Measurements from ENCODE around the gene ECM2.

The ECM2 gene

DNA sequence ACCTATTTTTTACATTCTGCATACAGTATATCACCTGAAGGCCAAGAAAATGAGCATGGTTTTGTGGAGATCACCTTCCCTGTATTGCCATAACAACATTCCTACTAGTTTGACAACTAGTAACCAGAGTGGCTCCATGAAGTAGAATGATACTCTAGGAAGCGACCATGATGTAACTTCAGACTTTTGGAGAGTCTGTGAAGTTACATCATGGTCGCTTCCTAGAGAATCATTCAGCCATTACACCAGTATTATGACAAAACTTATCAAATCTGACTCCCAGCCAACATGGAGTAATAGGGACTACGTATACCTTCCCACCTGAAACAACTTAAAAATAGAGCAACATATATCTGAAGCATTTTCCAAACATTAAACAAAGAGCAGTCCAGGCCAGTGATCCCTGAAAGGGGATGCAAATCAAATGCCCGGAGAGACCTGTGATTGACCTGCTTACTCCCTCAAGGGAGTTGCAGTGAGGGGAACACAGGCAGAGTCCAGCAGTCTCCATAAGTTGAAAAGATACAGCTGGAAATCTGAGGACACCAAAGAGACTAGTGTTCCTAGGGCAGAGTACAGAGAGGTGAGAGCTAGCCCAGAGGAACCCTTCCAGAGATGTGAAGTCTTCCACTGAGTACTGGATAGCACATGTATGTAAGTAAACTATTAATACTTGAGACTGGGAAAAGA lies 7.8 kb downstream of the ECM2 start:
- DNase-seq (ENCODE audit: low read depth in 2 of 2): no peak

DNA sequence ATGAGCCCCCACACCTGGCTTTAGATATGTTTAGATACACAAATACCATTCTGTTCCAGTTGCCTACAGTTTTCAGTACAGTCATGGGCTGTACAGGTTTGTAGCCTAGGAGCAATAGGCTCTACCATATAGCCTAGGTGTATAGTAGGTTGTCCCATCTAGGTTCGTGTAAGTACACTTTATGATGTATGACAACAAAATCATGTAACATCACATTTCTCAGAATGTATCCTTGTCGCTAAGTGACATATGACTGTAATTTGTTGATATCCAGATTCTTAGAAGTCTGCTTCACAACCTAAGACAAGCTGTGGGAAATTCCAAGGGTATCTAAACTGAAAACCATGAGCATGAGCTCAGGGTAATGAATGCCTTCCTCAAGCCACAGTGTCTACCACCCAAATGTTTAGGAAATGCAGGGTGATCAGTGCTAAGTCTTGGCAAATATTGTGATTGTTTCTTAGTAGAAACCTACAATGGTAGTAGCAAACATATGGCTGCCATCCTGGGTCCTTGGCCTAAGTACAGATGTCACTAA lies 8.4 kb downstream of the ECM2 start:
- DNase-seq (ENCODE audit: low read depth in 2 of 2): no peak

DNA sequence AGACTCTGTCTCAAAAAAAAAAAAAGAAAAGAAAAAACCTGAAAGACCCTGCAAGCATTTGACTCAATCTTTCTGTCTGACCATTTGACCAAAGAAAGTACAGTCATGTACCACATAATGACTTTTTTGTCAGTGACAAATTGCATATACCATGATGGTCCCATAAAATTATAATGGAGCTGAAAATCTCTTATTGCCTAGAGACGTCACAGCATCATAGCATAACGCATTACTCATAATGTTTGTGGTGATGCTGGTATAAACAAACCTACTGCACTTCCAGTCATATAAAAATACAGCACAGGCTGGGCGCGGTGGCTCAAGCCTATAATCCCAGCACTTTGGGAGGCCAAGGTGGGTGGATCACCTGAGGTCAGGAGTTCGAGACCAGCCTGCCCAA lies 10.5 kb downstream of the ECM2 start:
- no peak for DNase-seq (ENCODE audit: low read depth in 2 of 2)

DNA sequence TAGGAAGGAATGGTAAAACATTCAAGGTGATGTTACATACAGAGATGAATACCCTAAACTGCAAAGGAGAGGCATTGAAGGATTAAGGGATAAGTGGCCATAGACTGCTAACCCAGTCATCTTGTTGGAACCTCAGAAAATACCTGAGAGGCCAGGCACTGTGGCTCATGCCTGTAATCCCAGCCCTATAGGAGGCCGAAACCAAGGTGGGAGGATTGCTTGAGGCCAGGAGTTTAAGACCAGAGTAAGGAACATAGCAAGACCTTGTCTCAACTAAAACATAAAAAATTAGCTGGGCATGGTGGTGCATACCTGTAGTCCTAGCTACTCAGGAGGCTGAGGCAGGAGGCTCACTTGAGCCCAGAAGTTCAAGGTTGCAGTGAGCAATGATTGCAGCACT lies 10.9 kb downstream of the ECM2 start:
- DNase-seq (ENCODE audit: low read depth in 2 of 2): no peak

DNA sequence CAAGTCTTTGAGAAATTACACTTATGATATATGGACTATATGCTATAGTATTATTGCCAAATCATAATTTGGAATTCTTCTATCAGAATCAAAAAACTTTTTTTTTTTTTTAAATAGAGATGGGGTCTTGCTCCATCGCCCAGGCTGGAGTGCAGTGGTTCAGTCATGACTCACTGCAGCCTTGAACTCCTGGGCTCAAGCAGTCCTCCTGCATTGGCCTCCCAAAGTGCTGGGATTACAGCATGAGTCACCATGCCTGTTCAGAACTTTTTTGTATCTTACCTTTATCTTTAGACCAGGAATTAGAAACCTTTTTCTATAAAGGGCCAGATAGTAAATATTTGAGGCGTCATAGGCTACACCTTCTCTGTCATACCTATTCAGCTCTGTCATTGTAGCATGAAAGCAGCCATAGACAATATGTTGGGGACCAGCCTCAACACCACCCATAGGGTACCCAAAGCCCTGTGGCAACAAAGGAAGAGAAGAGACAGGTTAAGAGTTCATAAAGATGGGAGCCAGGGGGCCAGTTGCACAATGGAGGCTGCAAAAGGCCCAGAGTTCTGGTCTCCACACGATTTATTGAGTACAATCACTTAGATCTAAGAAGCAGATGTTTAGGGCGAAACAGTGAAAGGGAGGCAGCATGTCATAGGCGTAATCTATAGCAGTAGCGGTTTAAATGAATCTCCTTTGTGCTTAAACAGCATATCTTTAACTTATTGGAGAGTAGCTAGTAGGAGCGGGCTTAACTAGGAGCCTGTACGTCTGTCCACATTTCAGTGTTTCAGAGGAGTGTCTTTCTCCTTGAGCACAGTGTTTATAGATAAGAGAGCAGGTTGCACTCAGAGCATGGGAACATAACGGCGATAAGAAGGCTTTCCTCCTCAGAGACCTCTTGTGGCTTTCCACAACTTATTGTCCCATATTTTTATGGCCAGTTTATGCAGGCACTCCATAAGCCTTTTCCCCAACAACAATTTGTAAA lies 12.5 kb downstream of the ECM2 start:
- DNase-seq (ENCODE audit: low read depth in 2 of 2): no peak

DNA sequence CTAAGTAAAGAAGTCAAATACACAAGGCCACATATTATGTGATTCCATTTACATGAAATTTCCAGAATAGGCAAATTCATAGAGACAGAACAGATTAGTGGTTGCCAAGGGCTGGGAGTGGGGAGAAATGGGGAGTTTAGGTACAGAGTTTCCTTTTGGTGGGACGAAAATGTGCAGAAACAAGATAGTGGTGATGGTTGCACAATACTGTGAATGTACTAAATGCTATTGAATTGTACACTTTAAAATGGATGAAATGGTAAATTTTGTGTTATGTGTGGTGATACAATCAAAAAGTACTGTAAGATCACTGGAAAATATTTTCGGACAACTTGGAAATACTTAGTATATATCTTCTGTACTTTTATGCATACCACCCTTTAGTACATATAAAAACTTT lies 15.0 kb downstream of the ECM2 start:
- no peak for DNase-seq (ENCODE audit: low read depth in 2 of 2)

DNA sequence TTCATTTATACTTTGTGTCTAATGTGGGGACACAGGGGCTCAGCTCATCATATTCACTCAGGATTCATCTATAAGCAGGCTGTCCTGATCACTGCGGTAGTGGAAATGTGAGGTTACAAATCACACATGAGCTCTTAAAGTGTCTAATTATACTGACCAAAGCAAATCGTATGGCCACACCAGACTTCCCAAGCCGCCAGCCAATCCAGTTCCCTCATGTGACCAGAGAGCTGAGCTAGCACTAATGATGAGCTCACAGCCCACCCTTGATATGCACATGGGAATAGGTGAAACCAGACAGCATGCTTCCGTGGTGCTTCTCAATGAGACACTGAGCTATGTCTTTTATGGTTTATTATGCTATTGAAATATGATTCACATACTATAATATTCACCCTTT lies 17.6 kb downstream of the ECM2 start:
- no peak for DNase-seq (ENCODE audit: low read depth in 2 of 2)

DNA sequence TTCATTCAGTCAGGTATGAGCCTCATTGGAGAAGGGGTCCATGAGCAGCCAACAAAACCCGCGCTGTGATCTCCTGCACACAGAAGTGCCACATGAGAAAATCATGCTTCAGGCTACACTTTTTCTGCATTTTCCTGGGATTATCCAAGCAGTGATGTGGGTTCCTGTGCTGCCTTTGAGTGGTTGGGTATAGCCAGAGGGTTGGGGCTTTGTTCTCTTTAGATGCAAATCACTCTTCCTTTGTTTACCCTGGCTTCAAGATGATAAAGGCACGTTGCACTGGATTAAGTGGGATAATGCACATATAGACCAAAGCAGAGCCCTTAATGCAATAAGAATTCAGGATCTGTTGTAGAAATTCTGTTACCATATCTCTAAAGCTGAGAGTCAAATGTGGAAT lies 18.7 kb downstream of the ECM2 start:
- DNase-seq (ENCODE audit: low read depth in 2 of 2): no peak

DNA sequence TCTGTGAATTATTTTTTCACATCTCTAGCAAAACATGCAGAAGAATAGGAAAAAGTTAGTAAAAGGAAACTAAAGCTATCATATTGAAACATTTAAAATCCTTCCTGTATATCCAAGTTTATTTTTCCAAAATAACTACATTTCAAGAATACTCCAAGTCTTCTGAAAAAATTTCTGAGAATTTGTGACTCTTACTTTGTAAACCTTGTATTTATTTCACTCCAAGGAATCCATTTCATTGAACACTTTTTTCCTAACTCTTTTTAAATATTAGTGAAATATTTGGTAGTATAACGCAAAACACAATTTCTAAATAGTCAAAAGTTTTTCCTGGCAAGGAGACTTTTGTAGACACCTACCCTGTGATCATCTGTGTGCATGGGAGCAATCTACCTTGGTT lies 19.3 kb downstream of the ECM2 start:
- DNase-seq (ENCODE audit: low read depth in 2 of 2): no peak

DNA sequence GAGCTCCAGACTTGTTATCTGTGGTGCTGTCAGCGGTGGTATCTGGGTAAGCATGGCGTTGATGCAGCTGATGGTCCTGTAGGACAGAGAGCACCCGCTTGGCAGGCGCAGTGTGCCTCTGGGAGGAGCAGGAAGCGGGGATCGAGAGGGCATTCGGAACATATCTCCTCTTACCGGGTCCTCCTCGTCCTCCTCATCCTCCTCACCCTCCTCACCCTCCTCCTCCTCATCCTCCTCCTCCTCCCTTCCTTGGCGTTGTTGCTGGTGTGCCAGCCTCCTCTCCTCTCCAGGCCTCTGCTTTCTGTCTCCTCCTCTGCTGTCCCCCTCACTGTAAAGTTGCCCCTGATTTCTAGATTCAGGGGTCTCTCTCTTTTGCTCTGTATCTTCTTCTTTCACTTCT lies 21.2 kb downstream of the ECM2 start:
- no peak for DNase-seq (ENCODE audit: low read depth in 2 of 2)

DNA sequence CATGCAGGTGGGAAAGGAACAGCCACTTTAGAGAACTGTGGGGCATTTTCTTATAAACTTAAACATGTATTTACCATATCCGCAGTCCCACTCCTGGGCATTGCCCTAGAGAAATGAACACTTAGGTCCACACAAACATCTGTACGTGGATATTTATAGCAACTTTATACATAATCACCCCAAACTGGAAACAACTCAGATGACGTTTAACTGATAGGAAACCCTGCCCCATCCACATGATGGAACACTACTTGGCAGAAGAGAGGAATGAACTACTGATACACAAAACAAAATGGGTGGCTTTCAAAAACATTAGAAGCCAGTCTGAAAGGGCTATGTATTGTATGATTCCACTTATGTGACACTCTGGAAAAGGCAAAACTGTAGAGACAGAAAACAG lies 22.4 kb downstream of the ECM2 start:
- no peak for DNase-seq (ENCODE audit: low read depth in 2 of 2)

DNA sequence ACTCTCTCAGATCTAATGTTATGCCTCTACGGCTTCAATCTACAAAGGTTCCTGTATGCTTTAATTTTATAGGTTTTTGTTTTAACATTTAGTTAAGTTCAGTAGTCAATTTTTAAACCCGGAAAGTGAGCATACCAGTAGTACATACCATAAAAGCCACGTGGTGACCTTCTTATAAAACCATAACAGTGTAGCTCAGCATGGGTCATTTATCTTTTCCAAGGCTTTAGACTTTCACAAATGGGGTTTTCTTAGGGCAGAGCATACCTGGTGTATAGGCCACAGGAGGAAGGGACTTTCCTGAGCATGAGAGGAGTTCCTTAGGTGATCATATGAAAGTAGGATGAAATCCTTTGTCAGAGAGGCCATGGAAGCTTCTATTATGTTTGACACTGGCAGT lies 23.2 kb downstream of the ECM2 start:
- DNase-seq (ENCODE audit: low read depth in 2 of 2): no peak

DNA sequence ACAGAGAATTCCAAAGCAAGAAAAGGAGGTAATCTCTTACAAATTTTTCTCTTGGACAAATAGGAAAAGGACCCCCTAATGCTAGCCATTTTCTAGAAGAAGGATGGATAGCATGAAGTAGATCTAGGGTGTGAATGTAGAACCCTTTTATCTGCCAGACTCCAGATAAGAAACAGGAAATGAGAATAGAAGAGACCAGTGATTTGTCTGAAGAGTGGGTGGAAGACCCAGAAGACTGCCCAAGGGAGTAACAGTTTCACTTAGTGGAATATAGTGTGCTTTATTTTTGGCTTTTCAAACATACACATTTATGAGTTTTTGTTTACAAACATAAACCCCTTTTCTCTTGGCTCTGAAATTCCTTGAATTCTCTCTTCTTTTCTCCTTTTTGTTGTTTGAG lies 25.0 kb downstream of the ECM2 start:
- no peak for DNase-seq (ENCODE audit: low read depth in 2 of 2)

DNA sequence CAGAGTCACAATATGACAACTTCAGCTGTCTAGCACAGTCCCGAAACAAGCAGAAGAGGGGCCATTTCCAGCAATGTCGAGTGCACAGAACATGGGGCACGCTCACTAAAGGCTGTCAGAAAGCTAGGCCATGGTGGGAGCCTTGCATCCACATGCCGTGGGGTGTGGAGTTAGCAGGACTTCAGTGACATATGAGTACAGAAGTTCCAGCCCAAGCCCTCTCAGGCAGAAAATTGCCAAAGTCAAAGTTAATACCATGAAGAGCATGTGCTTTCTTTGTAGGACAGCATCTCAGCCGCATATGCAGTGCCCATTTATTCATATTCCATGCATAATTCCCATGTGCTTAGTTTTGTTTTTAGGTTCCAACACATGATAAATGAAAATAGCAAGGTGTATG lies 26.7 kb downstream of the ECM2 start:
- no peak for DNase-seq (ENCODE audit: low read depth in 2 of 2)

DNA sequence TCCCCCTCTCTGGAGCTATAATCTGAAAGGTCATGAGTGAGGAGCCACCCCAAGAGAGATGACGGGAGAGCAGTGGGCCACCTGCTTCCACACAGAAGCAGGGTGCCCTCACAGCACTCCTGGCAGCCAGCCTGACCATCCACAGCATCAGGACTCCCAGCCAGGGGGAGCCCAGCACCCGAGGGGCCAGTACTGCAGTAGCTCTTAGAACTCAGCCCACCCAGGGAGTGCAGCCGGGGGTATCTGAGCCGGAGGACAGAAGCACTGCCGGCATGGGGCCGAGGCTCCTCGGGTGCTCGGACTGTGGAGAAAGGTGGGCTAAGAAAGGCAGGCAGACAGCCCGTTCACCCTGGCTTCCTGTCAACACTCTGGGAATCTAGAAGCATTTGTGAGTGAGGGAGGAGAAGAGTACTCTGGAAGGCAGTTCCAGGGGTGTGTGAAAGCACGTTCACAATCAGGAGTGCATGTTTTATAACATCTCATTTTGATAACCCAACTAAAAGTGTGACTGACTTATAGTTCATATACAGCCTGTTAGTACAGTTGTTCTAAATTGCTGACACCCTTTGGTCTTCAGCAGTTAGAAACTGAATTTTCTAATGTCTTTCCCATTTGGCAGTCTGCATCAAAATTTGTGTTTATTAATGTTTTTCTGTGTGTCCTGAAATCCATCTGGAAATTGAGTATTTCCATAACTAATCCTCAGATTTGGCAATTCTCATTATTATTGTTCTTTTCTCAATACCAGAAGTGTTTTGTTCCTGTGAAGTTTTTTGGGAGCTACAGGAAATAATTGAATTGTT lies 27.6 kb downstream of the ECM2 start:
- DNase-seq (ENCODE audit: low read depth in 2 of 2): no peak

DNA sequence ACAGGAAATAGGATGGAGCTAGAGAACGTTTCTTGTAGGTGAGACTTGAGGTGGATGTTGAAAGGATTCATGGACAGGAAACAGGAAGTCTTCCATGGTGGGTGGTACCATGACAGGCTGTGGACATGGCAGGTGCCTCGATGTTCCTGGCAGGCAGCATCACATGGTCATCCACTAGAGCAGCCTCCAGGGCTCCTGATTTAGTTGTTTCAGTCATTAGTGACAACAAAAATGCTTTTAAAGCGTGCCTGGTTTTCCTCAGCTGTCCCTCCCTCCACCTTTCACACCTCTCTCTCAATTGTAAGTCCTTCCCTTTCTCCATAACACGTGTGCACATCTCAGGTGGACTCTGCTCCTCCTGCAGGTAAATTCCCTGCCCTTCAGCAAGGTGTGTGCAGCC lies 28.3 kb downstream of the ECM2 start:
- DNase-seq (ENCODE audit: low read depth in 2 of 2): no peak

DNA sequence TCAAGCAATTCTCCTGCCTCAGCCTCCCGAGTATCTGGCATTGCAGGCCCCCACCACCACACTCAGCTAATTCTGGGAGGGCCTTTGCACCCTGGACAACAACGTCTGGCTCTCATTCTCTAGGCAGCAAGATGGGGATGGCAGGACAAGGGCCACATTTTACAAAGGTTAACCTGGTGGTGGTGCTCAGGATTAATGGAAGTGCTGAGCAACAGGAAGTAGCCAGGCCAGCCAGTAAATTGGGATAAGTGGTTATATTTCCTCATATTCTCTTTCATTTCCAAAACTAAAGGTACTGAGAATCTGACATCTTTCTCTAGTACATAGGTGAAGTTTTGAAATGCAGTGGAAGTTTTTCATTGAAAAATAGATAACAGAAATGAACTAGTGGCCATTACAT lies 28.8 kb downstream of the ECM2 start:
- no peak for DNase-seq (ENCODE audit: low read depth in 2 of 2)

DNA sequence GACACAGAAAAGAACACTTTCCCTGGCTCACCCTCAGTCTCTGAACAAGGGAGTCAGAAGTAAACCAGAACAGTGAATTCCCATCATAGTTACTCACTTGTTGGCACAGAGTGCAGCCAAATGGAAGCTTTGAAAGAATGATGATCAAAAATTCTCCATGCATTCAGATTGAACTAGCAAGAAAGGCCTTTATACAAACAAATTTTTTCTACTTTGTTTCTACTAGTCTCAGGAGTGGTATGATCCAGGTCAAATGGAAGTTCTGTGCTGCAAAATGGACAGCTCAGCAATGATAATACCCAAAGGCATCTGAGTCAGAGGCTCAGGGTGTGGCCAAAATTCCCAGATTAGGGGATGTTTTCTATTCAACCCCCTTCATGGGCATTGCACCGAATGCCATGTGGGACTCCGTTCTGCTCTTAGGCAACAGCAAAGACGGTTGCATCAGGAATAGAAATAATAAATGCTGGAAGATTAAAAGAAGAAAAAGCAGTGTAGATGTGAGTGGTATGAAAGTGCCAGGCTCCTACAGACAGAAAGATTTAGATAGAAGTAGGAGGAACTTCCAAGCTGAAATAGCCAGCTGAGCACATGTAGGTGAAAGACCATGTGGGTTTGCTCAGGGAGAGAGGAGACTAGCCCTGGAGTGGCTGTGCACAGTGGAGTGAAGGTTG lies 29.5 kb downstream of the ECM2 start:
- no peak for DNase-seq (ENCODE audit: low read depth in 2 of 2)

DNA sequence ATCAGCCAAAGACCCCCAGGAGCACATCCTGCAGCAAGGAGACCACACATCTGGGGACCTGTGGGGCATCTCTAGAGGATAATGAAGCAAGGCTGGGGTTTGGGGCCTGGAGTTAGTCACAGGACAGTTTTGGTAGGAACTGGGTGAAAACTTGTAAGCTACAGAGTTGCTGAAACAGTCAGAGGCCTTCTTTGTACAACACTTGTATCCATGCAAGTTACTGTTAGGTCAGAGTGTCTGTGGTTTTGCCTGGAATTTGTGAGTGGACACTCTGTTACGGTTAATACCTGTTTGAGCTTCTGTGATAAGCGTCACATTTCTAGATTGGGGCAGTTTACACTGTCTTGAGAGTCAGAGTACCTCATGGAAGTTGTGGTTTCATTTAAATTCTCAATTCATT lies 30.9 kb downstream of the ECM2 start:
- DNase-seq (ENCODE audit: low read depth in 2 of 2): no peak

DNA sequence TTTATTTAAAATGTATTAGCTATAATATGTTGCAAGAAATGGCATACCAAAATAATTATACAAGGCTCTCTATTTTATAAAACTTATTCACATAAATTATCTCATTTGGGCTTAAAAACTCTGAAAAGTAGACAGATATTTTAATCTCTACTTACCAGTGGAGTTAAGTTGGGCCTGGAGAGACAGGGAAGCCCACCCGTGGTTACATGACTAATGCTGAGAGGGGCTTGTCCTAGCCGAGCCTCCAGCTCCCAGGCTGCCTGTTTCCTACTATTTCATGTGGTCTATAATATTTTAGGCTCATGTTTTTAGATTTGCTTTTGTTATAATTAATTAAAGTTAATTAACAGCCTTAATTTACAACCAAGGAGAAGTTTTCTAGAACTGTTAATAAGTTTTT lies 32.6 kb downstream of the ECM2 start:
- DNase-seq (ENCODE audit: low read depth in 2 of 2): no peak

DNA sequence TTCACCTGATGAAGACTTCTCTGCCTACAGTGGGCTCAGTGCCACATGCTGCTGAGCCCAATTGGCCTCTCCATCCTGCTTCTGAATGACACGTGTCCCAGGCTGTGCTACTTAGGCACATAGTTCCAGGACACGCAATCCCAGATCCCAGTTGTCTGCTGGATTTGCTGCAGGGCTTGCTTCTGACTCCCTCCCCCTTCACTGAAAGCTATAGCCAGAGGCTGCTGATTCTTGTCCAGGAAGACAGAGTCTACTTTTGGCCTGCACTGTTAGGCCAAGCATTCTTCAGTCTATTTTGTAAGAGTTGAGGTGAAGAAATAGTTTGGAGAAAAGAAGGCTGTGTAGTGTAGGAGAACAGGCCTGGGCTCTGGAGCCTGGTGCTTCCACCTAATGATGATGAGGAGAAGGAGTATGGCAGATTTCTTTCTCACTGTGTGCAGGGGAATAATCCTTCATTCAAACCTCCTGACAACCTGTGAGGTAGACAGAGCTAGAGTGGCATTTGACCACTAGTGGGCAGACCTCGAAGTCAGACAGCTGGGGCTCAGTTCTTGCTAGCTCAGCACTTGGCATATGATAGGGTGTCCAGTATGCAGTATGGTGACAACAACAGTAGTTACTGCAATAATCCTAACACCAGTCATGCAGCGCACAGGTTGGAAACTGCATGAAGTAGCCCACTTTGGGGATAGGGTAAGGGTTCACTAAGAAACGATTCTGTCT lies 34.0 kb downstream of the ECM2 start:
- no peak for DNase-seq (ENCODE audit: low read depth in 2 of 2)

All from stimulated activated CD8-positive, alpha-beta memory T cell treated with anti-CD3 and anti-CD28 coated beads, Interleukin-7, amount 100 ng/mL, for 4 hours (primary cell).